NCI-H146 treated with DMSO at 0.1 percent for 48 hours (cell line): ENCODE data around the gene NUBP2.
"Not testable (repeated sequence)": the region's sequence is repeated elsewhere in the genome, so short reads cannot be mapped to it uniquely, and the experiment has no call there.

ENCODE experiments used
- DNase-seq: peaks from one replicate; lab custom pipeline; 2025; ENCODE audit not compliant: unreplicated experiment; lab: John Stamatoyannopoulos, UW

NUBP2 gene

DNA sequence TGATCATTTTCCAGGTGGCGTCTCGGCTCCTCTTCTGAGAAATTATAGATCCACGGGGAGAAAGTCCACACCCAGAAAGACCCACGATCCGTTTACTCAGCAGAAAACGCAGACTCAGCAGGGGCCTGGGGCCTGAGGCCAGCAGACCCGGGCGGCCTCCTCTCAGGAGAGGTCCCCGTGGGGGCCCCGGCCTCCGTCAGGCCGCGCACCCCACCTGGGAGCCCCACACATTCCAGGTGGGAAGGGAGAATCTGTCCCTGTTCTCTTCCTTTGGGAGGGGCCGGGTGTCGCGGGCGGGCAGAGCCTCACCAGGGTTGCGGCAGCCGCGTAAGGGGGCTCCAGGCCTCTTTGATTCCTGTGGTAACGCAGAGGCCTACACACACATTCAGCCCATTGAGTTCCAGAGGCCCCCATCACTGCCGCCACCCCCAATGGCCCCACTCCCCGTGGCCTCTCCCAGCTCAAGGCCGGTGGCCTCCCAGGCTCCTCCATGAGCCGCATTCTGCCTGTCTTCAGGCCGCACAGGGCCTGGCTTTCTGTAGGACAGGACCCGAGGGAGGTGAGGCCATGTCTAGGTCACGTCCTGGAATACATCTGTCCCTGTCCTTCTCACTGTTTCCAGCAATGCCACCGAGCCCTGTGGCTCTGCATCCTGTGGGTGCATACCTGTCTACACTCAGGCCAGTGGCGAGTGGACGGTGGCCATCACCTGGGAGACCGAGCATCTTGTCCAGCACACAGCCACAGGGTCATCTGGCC lies 12.3 kb downstream of the NUBP2 start:
- no peak for DNase-seq

DNA sequence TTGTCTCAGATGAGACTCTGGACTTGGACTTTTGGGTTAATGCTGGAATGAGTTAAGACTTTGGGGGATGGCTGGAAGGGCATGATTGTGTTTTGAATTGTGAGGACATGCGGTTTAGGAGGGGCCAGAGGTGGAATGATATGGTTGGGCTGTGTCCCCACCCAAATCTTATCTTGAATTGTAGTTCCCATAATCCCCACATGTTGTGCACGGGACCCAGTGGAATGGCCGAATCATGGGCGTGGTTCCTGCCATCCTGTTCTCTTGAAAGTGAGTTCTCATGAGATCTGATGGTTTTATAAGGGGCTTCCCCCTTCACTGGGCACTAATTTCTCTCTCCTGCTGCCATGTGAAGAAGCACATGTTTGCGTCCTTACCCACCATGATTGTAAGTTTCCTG lies 16.5 kb downstream of the NUBP2 start:
- not testable (repeated sequence) for DNase-seq

DNA sequence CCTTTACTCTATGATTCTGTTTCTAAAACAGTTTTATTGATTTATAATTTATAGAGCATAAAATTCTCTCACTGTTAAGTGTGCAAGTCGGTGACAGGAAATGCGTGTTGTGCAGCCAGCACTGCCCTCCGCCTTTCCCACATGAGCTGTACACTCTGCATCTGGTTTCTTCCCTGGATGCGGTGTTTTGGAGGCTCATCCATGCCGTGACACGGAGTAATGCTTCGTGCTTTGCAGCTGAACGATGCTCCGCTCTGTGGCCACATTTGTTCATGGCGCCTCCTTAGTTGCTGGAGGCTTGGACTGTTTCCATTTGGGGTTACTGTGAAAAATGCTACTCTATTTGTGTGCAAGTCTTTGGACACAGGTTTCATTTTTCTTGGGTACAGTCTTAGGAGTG lies 17.9 kb downstream of the NUBP2 start:
- no peak for DNase-seq

DNA sequence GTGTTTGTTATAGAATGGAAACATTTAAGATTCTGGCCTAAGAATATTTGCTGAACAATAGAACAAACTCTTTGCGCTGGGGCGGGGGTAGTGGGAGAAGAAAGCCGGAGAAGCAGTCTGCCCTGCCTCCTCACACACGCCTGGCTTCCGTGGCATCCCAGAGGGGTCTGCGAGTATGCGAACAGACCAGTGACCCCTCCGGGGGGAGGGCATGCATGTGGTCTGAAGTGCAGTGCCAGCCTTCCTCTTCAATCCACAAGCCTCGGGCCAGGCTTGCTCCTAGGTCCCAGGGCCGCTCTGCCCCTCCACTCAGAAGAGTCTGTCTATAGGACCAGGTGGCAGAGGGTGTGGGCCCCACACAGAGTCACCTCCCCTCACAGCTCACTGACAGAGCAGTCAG lies 24.9 kb downstream of the NUBP2 start:
- no peak for DNase-seq

DNA sequence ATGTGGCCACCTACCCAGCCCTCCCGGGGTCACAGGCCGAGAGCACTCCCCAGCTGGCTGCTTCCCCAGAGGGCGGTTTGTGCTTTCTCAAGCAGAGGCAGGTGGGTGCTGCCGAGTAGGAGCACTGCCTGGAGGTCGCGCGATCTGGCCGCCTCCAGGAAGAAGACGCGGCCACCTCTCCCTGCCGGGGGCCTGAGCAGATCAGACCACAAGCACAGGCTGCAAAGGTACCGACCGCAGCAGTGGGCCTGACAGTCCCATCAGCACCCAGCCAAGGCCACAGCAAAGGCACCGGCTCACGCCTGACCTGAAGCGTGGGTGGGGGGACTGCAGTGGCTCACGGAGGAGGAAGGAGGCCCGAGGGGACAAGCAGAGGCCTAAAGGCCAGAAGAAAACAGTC lies 25.9 kb downstream of the NUBP2 start:
- no peak for DNase-seq

DNA sequence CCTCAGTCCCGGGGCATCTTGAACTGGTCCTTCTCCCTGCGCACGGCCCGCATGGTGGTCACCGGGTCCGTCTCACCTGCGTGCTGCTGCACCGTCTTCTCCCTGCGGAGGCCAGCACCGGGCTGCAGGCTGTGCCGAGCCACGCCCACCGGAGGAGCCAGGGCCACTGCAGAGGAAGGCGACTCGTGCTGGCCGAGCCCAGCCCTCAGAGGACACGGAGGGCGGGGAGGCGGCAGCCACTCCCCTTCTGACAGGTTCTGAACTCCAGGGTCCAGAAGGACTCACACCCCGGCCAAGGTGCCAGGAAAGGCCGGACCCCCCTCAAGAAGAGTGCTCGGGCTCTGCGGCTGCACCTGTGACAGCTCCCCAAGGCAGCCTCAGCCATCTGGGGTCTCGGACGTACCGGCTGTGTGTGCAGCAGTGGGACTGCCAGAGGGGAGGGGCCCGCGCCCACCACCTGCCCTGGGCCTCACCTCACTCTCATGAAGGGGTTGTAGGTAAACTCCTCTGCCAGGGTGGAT lies 26.6 kb downstream of the NUBP2 start:
- no peak for DNase-seq

DNA sequence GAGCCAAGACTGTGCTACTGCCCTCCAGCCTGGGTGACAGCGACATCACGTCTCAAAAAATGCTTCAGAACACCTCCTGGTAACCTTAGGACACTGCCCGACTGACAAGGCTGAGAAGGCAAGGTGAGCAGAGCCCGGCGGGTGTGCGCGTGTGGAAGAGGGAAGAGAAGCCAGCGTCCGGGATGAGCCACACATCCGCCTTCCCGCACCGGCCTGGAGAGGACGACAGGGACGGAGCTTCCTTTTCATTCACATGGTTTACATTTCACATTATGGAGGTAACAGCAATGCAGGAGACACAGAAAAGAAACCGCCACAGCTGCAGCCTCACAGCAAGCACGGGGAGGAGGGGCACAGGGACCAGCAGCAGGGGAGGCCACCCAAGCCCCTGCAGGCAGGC lies 27.3 kb downstream of the NUBP2 start:
- DNase-seq, result no peak

DNA sequence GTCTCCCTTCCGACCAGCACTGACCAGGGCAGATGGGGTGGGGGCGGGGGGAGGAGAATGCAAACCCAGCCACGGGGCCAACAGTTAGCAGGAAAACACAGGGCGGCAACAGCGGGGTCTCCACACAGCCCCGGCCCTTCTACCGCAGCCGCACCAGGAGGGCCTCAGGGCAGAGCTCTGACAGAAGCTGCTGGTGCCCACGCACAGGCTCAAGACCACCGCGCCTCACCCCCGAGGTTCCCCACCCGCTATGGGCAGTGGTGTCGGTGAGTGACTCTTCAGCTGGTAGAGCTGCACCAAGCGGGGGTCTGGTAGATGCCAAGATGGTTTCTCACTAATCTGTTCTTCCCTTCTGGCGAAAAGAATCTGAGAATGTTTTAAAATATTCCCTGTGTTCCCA lies 27.8 kb downstream of the NUBP2 start:
- no peak for DNase-seq

DNA sequence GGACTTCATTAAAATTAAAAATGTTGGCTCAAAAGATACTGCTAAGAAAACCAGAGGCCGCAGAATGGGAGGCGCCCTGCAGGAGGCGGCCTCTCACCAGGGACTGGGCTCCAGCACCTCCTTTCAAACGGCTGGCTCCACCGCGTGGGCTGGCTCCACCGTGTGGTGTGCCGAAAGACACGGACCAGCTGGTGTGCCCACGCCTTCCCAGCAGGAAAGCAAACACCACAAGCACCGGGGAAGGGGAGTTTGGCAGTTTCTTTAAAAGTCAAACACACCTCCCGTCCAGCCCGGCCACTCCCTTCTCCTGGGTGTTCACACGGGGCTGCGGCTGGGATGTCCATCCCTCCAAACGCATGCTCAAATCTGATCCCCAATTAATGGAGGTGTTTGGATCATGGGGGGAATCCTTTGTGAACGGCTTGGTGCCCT lies 30.0 kb downstream of the NUBP2 start:
- DNase-seq, result peak; percentile 82

DNA sequence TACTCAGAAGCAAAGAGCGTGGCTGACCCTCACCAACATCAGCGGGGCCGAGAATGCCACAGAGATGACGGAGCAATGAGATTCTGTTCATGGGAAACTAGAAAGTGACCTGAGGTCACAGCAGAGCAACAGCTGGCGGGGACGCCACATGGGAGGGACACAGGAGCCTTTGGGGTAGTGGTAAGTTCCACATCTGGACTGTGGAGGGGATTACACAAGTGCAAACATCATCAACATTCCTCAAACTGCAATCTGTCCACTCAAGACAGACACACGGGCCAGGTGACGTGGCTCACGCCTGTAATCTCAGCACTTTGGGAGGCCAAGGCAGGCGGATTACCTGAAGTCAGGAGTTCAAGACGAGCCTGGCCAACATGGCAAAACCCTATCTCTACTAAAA lies 32.7 kb downstream of the NUBP2 start:
- DNase-seq, result no peak

DNA sequence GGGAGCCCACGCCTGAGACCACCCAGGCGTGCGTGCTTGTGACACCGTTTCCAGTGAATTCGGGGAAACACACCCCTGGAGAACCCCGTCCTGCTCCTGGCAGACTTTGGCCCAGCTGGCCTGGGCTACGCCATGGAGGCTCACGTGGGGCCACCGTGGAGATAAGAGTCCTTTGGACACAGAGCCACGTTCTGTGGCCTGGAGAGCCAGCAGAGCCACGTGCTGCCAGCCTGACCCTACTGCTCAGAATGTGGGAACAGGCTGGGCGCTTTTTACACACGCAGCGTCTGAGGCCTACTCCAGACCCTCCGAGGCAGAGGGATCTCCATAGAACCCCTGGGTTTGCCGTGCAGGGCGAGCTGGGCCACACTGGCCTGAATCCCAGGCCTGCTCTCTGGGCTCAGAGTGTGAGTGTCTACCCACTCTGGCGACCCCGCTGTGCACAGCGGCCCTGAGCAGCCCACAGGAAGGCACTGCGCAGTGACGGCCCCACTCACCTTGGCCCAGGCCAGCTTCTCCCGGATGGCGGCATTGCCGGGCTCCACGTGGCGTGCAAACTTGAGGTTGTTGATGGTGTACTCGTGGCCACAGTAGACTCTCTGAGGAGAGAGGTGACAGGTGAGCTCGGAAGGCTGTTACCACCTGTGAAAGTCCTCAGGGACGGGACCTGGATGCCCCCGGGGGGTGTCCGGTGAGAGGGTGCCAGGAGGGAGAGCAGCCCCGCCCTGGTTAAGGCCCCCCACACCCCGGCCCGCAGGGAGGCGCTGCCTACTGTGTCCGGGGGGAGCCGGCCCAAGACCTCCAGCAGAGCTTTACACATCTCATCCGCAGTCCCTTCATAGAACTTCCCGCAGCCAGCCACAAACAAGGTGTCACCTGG lies 33.9 kb downstream of the NUBP2 start:
- no peak for DNase-seq

DNA sequence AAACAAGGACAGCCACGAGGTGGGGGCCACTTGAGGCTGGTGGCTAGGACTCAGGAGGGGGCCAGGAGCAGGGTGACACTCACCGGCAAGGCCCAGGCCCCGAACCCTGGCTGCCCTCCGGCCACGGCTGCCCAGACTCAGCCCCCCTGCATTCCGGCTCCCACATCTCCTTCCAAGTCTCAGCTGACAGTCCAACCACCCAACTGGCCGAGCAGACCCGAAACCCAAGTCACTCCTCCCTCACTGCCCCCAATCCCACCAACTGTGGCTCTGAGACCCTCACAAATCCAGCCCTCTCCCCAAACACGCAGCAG lies 34.5 kb downstream of the NUBP2 start:
- no peak for DNase-seq

DNA sequence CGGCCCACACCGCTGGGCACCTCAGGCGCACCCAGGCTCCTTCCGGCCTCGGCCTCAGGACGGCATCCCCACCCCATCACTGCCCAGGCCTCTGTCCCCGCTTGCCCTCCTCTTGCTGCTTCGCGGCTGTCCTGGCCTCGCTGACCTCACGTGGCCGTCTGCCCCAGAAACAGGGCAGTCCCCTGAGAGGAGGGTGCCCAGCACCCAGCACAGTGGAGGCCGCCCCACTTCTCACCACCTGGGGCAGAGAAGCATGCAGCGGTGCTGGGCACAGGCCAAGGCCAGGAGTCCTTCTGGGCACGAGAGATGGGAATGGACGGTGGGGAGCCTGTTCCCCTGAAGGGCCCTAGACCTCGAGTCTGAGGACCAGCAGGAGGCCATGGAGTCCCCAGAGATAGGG lies 35.0 kb downstream of the NUBP2 start:
- DNase-seq, result no peak

DNA sequence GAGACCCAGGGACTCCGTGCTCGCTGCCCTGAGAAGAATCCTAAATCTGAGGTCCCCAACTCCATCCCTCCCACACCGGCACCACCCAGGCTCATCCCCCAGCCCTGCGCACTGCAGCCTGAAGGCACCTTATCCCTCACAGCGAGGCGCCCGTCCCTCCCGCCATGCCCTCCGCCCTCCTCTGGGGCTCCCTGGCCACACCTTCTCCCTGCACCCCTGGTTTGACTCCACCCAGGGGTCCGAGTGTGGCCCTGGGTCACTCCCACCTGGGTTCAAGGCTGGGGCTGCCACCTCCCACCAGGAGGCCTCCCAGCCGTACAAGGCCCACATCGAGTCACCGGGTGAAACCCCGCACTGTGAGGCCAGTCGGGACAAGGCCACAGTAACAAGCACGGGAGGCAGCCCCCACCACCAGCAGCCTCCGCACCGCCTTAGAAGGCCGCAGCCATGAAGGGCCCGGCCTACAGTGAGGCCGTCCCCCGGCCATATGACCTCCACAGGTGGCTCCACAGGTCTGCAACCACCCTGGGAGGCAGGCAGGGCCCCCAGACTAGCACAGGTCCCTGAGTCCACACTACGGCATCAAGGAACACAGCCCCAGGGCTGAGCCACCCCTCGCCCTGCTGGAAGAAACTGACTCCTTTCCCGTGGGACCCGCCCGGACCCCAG lies 35.6 kb downstream of the NUBP2 start:
- no peak for DNase-seq

DNA sequence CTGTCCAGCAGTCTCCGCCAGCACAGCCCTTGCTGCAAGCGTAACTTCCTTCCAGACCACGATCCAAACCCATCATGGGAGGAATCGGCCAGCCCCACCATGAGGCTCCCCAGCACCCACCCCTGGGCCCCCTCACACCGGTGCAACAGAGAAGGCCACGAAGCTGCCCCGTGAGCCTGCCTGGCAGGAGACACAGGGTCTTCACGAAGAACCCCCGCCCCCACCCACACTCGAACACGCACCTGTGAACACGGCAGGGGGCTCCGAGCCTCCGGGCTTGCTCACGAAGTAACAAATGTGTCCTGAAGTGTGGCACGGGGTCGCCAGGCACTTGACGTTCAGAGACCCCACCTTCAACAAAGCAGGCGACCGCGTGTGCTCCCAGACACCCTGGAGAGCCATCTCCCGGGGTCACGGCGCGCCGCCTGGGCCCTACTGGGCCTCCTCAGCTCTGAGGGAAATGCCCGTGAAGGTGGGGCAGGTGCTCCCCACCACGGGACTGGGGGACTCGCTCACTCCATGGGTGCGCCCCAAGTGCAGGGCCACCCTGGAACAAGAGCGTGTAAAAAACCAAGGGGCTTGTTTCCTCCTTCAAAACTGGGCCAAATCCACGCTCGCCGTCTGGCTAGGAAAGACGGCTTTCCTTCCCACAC lies 36.2 kb downstream of the NUBP2 start:
- no peak for DNase-seq

DNA sequence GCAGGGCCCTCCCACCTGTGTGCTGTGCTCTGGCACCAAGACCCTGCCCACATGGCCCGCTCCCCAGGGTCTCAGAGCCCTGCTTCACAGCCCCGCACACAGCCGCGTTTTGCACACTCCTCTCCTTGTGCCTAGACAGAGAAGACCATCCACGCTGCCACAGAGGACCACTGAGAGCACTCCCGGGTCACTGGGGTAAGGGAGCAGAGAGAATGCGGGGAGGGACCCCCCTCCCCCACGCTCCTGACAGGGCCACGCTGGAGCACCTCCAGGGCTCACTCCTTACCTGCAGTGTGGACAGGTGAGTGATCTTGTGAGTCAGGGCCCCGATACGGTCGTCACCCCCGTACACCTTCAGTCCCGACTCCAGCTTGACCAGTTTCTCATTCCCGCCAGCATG lies 36.9 kb downstream of the NUBP2 start:
- DNase-seq, result no peak

DNA sequence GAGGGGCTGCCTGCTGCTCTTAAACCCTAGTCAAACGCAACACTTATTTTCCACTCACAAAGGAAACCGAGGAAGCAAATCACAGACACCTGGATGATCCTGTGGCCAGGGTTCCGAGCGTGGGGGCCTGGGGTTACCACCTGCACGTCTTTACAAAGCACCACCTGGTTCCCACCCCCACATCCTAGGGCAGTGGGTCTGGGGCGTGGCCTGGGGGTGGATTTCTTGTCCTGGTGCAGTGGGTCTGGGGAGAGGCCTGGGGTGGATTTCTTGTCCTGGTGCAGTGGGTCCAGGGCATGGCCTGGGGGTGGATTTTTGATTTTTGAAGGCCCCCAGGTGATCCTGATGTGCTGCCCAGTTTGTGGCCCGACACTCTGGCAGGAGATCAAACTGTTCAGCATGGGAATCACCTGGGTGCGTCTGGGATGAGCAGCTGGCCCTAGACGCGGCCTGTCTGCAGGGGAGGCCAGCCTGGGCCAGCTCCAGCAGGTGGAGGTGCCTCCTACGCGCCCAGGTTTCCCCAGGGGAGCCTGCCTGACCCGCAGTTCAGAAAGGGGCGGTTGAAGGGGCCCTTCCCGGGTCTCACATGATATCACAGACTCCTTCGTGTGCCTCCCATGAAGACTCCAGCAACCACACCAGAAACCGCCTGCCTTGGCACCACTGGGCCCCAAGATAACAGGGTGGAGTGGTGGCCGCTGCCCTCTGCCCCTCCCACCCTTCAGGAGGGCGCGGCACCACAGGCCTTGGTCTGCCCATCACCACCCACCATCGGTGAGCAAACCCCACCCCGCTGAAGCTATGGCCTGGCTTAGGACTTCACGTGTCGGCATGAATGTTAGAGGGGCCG lies 37.6 kb downstream of the NUBP2 start:
- DNase-seq, result no peak

DNA sequence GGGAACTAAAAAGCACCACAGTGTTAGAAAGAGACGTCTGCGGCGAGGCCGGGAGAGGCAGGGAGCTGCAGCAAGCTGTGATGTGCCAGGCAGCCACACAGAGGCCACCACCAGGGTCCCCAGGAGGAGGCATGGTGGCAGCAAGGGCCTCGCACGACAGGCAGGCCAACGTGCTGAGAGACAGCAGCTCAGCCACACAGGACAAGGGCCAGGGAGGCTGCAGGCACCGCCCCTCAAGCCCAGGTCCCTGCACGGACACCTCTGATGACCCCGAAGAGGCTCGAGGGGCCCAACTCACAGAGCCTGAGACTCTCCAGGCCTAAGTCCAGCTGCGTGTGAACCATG lies 38.2 kb downstream of the NUBP2 start:
- no peak for DNase-seq

DNA sequence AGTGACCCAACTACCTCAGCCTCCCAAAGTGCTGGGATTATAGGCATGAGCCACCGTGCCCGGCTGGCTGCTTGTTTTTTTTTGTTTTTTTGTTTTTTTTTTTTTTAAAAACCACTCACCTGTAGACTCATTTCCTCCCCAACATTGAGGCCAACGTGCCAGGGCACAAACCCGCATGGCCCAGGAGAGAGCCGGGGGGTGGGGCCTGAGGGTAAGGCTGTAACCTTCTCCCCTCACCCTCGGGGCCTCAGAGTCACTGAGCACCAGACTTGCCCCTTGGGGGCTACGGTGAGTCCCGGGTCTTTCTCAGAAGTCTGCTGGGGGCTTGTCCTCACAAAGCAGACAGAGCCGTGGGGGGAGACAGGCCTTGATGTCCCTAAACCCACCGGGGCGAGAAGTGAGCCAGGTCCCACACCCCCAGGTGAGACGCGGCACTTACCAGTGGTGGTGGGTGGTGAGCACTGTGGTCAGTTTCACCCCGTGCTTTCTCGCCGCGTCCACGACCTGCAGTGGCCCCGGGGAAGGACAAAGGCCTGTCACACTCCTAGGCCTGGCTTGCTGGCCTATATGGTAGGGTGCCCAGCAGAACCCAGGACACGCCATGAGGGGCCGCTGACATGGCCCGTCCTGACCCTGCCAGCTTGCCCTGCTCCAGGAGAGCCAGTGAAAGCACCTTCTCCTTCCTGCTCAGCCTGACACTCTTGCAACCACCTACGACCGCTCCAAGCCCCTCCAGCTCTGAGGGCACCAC lies 39.3 kb downstream of the NUBP2 start:
- no peak for DNase-seq

DNA sequence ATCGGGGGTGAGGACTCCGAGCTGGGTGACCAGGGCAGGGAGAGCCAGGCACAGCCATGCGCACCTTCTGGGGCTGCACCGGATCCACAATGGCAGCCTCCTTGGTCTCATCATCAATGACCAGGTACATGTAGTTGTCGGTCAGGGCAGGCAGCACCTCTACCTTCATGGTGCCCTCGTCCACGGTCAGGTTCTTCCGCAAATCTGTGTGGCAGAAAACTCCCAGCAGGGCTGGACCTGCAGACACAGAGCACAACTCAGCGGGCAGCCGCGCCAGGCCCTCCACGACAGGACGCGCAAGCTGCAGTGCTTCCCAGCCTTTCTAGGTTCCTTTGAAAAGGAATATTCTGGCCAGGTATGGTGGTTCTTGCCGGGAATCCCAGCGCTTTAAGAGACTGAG lies 40.0 kb downstream of the NUBP2 start:
- no peak for DNase-seq
